HepG2 (cell line): ENCODE data around the gene OR1M1. TPM values are rescaled to one million over a fixed set of nuclear protein-coding genes. Genes with fewer than 3 reads are reported as not detected.

Source experiments
- CENPT ChIP-seq: sonication (generic); formaldehyde crosslinking; IDR thresholded peaks from 2 replicates; pipeline ENCODE4 v1.8.0; 2022; ENCODE audit warnings: low read depth, mild to moderate bottlenecking, moderate library complexity, missing genetic modification reagents
- DMAP1 ChIP-seq: IDR thresholded peaks from 2 replicates; pipeline ENCODE4 v1.6.1; 2016
- DPF2 ChIP-seq: sonication (generic); formaldehyde crosslinking; IDR thresholded peaks from 2 replicates; pipeline ENCODE4 v1.4.0; 2020; ENCODE audit warnings: mild to moderate bottlenecking, low read depth, missing genetic modification reagents, borderline replicate concordance
- EZH2 ChIP-seq: conservative IDR thresholded peaks from 2 replicates; pipeline ENCODE4 v1.6.1; 2012; ENCODE audit warnings: mild to moderate bottlenecking, low read depth, low read length, moderate library complexity
- FOXJ3 ChIP-seq: sonication (generic); formaldehyde crosslinking; IDR thresholded peaks from 2 replicates; pipeline ENCODE4 v1.4.0; 2020; ENCODE audit warnings: missing genetic modification reagents, mild to moderate bottlenecking, borderline replicate concordance
- HCFC1 ChIP-seq: fragments of 150-350 bp; IDR thresholded peaks from 2 replicates; pipeline ENCODE4 v1.6.1; 2014; ENCODE audit warnings: low read depth, low read length
- KMT2B ChIP-seq: IDR thresholded peaks from 2 replicates; pipeline ENCODE4 v1.6.1; 2016; ENCODE audit warnings: missing genetic modification reagents, missing compliant biosample characterization
- MTA1 ChIP-seq: sonication (generic); formaldehyde crosslinking; IDR thresholded peaks from 2 replicates; pipeline ENCODE4 v1.4.0; 2020; ENCODE audit warnings: missing genetic modification reagents, mild to moderate bottlenecking, borderline replicate concordance
- MTA3 ChIP-seq: sonication (generic); formaldehyde crosslinking; IDR thresholded peaks from 2 replicates; pipeline ENCODE4 v1.4.0; 2020; ENCODE audit warnings: missing genetic modification reagents
- SATB2 ChIP-seq: sonication (generic); formaldehyde crosslinking; IDR thresholded peaks from 2 replicates; pipeline ENCODE4 v1.5.0; 2020; ENCODE audit warnings: missing genetic modification reagents
- SMYD3 ChIP-seq: sonication (generic); formaldehyde crosslinking; IDR thresholded peaks from 2 replicates; pipeline ENCODE4 v1.8.1; 2023; ENCODE audit warnings: mild to moderate bottlenecking, missing genetic modification reagents
- TCF12 ChIP-seq, 2 experiments: fragments of 450-650 bp in 1 of 2; sonication (generic) in 1 of 2; formaldehyde crosslinking in 1 of 2; IDR thresholded peaks; 2 replicates each; pipeline versions ENCODE4 v1.6.1 to v1.8.0; 2017 to 2022; ENCODE audit warnings: antibody characterized with exemption in 1 of 2, mild to moderate bottlenecking in 1 of 2, missing genetic modification reagents in 1 of 2, moderate library complexity in 1 of 2
- TFAP4 ChIP-seq: sonication (generic); IDR thresholded peaks from 2 replicates; pipeline ENCODE4 v1.6.1; 2016; ENCODE audit warnings: low read depth, borderline replicate concordance
- ZBTB40 ChIP-seq, 2 experiments: fragments of 450-650 bp in 1 of 2; sonication (generic) in 1 of 2; formaldehyde crosslinking in 1 of 2; IDR thresholded peaks; 2 replicates each; pipeline versions ENCODE4 v1.6.1 to v1.8.0; 2016 to 2022; ENCODE audit warnings: antibody characterized with exemption in 1 of 2, mild to moderate bottlenecking in 1 of 2, missing genetic modification reagents in 1 of 2
- ZNF12 ChIP-seq: sonication (generic); formaldehyde crosslinking; IDR thresholded peaks from 2 replicates; pipeline ENCODE4 v1.5.0; 2020; ENCODE audit warnings: missing genetic modification reagents
- ZNF614 ChIP-seq: IDR thresholded peaks from 2 replicates; pipeline ENCODE4 v1.6.1; 2018; ENCODE audit warnings: missing biosample characterization, missing genetic modification reagents, inconsistent platforms, borderline replicate concordance
- ZNF775 ChIP-seq: sonication (generic); formaldehyde crosslinking; IDR thresholded peaks from 2 replicates; pipeline ENCODE4 v1.4.0; 2020; ENCODE audit warnings: missing genetic modification reagents, mild to moderate bottlenecking, moderate library complexity, borderline replicate concordance
- ZSCAN25 ChIP-seq: sonication (generic); formaldehyde crosslinking; IDR thresholded peaks from 2 replicates; pipeline ENCODE4 v1.8.0; 2022; ENCODE audit warnings: mild to moderate bottlenecking, missing genetic modification reagents
- polyA plus RNA-seq, 8 experiments: library from polyadenylated mRNA; depleted of rRNA in 3 of 8; stranded (reverse) in 7 of 8; unstranded in 1 of 8; fragments of >200 nt; fragmentation: Illumina TruSeq in 4 of 8; extraction: Trizol in 4 of 8; gene quantifications; 2 replicates each; pipeline versions ENCODE4 v1.2.1 to v1.2.3, GENCODE V29; 2011 to 2016; ENCODE audit warnings: low read depth in 4 of 8, missing spikeins in 1 of 8, mixed read lengths in 1 of 8; ENCODE audit not compliant: insufficient read depth in 1 of 8
- total RNA-seq, 5 experiments: library from RNA; depleted of rRNA; stranded (reverse); fragments of >200 nt; fragmentation: Illumina TruSeq; extraction: Trizol; gene quantifications; 2 replicates each; pipeline ENCODE4 v1.2.3, GENCODE V29; 2016; ENCODE audit warnings: low read depth in 1 of 5
- TF ChIP-seq, protein P1 (sequence below): IDR thresholded peaks from 2 replicates; pipeline ENCODE4 v1.6.1; 2016

OR1M1 gene
- total and polyA plus RNA-seq, 2 of the 13 experiments (the other 11 are each of a cell fraction or from before 2014, with no cell fraction given): not detected

DNA sequence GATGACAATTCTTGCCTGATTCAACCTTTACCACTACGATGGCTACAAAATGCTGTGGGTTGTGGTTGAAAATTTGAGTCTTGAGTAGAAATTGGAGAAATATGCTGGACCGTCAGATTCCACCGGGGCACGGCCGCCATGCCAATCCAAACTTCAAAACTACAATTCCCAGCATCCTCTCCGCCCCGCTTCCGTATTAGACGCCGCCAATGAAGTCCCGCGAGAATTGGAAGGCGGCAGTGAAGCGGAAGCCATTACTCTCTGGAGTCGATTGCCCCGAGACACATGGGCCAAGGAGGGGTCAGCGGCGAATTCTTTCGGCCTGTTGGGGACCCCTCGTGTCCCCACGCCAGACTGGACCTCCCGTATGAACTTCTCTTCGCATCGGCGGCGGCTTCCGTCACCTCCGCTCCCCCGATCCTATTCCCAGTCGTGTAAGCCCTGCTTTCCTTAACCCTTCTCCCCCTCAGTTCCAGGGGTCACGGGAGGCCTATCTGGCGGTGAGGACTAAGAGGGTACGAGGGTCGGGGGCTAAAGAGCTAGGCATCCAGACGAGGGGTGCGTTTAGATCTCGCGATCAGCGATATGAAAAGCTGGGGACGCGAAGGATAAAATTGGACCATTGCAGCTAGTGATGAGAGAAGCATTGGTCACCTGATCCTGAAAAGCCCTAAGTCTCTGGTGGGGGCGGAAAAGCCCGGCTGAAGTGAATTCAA lies 53.5 kb downstream of the OR1M1 start, which contains the start of gene ZNF317 (continued):
- TF ChIP-seq ZBTB40 (IDR thresholded peaks at IDR 0.05): no peak
- TF ChIP-seq ZBTB40 (CRISPR knock-in tag; IDR thresholded peaks at IDR 0.05): 0 out of 2 replicates have a peak, but pooled peaks have one; percentile 23
- TF ChIP-seq TCF12 (IDR thresholded peaks at IDR 0.05): no peak
- TF ChIP-seq TCF12 (CRISPR knock-in tag; IDR thresholded peaks at IDR 0.05): 0 out of 2 replicates have a peak, but pooled peaks have one; percentile 48
- peak; percentile 73; the same call in 1 of the 2 replicates for TF ChIP-seq SATB2 (CRISPR knock-in tag)
- TF ChIP-seq SMYD3 (CRISPR knock-in tag): no peak
- TF ChIP-seq ZNF614 (CRISPR knock-in tag): no peak; the same call in 1 of the 2 replicates
- TF ChIP-seq DMAP1 (CRISPR knock-in tag): peak; percentile 89
- TF ChIP-seq ZNF12 (CRISPR knock-in tag): peak; percentile 40; the same call in 1 of the 2 replicates
- TF ChIP-seq CENPT (CRISPR knock-in tag): peak; percentile 46; the same call in 1 of the 2 replicates
- no peak for TF ChIP-seq ZSCAN25 (CRISPR knock-in tag)
- no peak; the same call in 1 of the 2 replicates for TF ChIP-seq MTA1
- peak; percentile 90 for TF ChIP-seq KMT2B (CRISPR knock-in tag)
- no peak for TF ChIP-seq DPF2 (CRISPR knock-in tag)
- TF ChIP-seq ZNF775 (CRISPR knock-in tag): no peak
- TF ChIP-seq, protein P1, sequence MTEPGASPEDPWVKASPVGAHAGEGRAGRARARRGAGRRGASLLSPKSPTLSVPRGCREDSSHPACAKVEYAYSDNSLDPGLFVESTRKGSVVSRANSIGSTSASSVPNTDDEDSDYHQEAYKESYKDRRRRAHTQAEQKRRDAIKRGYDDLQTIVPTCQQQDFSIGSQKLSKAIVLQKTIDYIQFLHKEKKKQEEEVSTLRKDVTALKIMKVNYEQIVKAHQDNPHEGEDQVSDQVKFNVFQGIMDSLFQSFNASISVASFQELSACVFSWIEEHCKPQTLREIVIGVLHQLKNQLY (CRISPR knock-in tag): 0 out of 2 replicates have a peak, but pooled peaks have one; percentile 13
- TF ChIP-seq EZH2: no peak
- TF ChIP-seq FOXJ3 (CRISPR knock-in tag): no peak
- no peak; the same call in 1 of the 2 replicates for TF ChIP-seq TFAP4
- TF ChIP-seq MTA3 (CRISPR knock-in tag): no peak
- TF ChIP-seq HCFC1: peak; percentile 93
